Esophagus mucosa (tissue), 1 donor: ENCODE results near the gene CELSR1. TPM values are rescaled to one million over a fixed set of nuclear protein-coding genes. Genes with fewer than 3 reads are reported as not detected.

Source experiments
- ATAC-seq: fragments of 200-7000 bp; cut with Tn5 transposase; one replicate; pipeline ENCODE4 v1.9.1; 2020
- total RNA-seq: library from RNA; stranded (reverse); gene quantifications from one replicate; pipeline ENCODE4 v1.2.4, GENCODE V29; 2023
- donor health status: DM: yes; HTN: yes; CAD: no.

CELSR1 gene
- total RNA-seq, 1 donor from 2014 or later, result 36.0 TPM

DNA sequence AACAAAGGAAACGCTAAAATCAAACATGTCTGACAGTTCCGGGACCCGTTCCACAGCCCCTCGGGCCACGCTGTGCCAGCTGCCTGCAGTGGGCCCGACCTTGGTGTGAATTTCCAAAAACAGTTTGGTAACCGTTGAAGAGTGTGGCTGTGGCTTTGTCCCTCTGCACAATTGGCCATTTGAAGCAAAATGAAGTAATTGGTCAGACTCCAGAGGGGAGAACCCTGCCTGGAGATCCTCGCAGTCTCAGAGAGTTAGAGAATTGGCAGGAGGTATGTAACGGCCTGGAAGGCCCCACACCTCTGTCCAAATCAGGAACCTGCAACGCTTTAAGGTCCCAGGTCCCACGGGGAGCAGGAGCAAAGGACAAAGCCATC is 175.6 kb downstream of the CELSR1 start:
- no peak for ATAC-seq

DNA sequence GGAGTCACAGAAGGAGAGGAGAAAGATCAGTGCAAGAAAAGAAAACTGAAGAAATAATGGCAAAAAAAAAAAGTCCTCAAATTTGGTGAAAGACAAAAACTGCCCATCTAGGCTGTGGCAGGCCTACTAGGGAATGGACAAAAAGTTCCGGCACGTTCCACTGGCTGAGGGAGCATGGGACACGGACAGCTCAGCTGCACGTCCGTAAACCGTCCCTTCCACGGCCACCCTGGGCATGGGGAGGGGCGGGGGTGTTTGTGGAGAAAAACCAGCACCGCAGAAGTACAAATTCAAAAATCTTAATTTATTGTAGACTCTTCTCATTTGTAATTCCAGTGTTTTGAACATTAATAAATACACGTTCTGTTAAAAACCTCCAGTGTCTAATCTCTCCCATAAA is 176.5 kb downstream of the CELSR1 start:
- no peak for ATAC-seq

DNA sequence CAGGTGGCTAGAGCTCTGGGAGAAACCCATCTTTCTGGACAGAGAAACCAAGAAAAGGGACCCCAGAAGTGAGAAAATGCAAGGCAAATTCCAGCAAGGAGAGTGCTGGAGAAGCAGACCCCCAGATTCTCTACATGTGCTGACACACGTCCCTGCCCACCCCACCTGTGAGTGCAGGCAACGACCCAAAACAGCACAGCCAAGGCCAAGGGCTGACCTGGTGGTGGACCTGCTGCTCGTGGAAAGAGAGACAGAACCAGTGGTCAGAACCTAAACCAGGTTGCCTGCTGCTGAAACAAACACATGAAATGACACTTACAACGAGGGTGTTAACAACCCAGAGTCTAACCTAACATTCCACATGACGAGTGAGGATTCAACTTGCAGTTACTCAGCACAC is 177.3 kb downstream of the CELSR1 start:
- no peak for ATAC-seq

DNA sequence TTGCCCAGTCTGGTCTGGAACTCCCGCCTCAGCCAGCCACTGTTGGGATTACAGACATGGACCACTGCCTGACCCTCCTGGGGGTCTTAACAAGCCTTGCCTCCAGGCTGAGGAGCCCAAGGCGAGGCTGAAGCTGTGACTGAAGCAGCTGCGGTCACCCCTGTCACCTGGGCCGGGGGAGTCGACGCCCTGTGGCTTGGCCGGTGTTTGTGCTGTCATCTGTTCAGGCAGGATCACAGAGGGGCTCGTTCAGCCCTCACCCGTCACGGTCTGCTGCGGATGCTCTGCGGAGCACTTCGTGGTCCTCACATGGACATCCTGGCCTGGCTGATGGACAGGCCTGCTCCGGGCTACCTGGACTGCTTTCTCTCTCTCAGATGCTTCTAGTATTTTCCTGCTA is 178.1 kb downstream of the CELSR1 start:
- no peak for ATAC-seq

DNA sequence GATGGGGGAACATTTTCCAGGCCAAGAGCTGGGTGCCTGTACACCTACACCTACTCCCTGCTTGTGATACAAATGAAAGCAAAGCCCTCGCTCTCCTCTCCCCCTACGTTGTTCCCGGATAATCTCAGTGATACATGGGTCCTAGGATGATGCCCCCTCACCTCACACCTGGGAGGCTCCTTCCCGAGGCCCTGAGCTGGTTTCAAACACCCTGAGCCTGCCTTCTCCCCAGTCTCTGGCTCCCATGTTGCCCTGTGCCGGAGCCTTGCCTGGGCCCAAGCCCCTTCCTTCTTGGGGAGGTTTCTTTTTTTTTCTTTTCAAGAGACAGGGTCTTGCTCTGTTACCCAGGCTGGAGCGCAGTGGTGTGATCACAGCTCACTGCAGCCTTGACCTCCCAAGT is 178.7 kb downstream of the CELSR1 start:
- ATAC-seq, result no peak

DNA sequence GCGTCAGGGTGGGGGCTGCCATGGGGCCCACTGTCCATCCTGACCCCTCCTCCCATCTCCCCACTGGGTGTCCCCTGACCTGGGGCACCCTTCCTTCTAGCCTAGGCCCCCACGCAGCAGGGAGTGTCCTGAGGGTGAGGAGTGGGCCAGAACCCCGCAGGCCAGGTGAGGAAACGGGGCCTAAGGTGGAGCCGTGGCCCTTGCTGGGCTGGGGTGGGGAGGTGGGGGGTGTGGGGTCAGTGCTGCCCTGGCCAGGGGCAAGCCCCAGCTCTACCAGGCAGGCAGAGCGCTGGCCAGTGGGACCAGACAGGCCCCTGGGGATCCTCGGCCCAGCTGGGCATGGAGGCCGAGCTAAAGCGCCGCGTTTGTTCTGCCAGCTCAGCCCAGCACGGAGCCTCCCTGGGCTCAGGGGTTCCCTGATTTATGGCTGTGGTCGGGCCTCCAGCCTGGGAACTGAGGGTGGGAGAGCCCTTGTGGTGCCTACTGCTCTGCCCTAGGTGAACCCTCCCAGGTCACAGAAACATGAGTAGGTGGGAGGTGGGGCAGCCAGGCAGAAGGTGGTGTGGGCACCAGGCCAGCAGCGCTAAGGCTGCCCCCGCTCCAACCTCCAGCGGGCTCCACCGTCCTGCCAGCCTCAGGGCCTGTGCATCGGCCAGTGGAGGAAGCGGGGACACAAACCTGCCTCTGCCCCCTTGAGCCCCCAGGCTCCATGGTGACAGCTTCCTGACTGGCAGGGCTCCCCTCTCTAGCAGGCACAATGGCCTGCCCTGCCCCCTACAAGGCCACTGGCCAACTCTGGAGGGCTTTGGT is 179.5 kb downstream of the CELSR1 start:
- no peak for ATAC-seq

DNA sequence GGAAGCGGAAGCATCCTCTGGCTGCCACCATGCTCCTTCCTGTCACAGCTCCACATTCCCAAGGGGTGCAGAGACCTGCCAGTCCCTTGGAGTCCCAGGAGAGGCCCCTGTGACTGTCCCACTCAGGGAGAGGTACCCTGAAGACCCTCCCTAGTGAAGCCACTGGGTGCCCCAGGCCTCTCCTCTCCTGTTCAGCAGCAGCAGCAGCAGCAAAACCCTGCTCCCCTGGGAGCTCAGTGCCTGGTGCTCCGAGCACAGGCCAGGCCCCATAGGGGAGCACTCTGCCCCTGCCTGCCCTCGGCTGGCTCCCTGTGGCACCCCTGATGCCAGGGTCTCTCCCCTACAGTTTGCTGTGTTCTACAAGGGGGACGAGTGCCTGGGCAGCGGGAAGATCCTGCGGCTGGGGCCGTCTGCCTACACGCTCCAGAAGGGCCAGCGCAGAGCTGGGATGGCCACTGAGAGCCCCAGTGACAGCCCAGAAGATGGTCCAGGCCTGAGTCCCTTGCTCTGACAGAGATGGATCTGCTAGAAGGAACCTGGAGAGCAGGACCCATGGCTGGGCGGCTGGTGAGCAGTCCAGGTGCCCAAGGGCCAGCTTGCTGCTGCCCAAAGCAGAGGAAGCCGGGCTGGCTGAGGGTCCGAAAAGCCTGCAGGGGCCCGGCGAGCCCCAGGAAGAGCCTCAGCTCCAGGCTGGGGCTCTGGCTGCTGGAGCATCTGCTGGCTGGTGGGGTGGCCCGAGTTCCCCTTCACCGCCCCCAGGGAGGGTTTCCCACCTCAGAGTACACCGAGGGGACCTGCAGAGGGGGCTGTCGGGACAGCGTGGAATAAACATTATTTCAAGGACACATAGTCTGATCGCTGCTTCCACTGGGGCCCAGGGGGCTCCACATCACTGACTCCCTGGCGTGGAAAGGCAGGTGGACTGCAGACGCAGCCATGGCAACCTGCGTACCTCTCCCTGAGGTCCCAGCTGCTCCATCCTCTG is 180.6 kb downstream of the CELSR1 start:
- no peak for ATAC-seq

DNA sequence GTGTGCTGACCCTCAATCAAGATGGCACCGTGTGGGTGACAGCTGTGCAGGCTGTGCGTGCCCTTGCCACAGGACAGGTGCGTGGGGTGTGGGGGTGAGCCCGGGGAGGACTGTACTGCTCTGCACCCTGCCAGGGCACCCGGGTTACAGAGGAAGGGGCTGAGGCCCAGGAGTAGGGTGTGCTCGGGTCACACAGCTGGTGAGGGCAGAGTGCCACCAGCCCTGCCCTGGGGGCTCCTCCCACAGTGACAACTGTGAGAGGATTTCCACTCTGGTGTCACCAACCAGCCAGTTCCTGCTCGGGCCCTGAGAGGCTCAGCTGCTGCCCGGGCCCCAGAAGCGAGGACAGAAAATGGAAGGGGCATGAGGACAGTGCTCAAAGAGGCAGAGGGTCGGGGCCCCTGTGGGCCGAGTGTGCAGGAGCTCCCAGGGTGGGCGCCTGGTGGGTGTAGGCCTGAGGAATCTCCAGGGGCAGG is 181.4 kb downstream of the CELSR1 start:
- ATAC-seq, result peak; percentile 15

DNA sequence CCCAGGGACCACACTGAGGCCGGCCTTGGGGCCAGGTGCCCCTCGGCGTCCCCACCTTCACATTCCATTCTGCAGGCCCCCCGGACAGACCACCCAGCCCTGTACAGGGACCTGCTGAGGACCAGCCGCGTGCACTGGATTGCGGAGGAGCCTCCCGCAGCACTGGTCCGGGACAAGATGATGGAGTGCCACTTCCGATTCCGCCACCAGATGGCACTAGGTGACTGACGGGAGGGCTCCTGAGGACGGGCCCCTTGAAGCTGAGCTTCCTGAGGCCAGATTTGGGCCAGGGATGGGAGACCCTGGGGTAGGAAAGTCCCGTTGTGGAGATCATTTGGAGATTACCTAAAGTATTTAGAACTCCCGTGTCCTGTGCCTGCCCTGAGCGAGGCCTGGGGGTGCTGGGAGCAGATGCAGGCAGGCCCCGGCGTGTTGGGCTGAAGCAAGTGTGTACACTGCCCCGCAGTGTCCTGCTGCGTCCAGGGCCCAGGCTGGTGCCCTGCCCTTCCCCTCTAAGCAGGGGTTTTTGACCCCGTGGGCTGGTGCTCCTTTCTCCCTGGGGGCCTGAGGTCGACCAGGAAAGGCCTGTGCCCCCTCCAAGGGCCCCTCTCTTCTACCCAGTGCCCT is 181.9 kb downstream of the CELSR1 start:
- peak; percentile 36 for ATAC-seq

DNA sequence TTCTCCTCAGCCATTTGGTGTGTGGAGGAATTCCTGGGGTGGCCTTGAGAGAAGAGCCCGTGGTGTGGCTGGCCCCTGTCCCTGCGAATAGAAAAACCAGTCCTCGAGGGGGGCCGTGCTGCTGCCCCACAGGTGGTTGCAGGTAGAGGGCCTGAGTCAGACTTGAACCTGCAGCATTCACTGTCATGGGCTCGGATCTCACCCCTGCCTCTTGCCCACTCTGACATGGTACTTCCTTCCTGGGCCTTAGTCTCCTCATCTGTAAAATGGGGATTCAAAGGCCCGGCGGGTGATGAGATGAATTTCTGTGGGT is 182.5 kb downstream of the CELSR1 start:
- no peak for ATAC-seq

DNA sequence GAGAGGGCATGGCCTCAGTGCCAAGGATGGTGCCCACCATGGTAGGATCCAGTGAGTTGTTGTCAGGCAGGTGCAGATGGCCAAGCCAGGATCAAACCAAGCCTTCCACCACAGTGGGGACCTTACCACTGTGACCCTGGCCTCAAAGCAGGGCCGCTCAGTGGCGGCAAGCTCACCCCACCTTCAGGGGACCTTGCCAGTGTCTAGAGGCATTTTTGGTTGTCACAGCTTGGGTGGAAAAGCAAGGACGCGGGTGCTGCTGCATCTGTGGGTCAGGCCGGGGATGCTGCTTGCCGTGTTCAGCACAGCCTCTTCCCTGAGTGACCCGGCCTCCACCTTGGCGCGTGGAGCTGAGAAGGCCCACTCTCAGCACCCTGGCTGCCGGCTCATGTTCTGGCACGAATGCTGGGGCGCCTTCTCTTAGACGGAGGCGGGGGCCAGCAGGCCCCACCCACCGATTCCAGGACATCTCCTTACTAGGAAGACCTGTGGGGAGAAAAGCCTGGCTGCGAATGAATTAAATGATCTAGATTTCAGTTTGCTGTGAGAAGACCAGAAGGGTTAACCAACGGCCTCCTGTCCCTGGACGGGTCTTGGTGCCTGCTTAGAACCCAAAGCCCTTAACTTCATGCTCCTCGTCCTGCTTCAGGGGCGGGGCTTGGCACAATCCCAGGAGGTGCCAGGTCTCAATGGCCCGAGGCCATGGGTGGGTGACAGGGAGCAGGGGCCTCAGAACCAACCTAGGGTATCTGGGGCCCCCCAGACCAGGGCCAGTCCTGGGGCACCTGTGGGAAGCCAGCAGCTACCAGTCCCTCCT is 183.0 kb downstream of the CELSR1 start:
- ATAC-seq, result no peak

DNA sequence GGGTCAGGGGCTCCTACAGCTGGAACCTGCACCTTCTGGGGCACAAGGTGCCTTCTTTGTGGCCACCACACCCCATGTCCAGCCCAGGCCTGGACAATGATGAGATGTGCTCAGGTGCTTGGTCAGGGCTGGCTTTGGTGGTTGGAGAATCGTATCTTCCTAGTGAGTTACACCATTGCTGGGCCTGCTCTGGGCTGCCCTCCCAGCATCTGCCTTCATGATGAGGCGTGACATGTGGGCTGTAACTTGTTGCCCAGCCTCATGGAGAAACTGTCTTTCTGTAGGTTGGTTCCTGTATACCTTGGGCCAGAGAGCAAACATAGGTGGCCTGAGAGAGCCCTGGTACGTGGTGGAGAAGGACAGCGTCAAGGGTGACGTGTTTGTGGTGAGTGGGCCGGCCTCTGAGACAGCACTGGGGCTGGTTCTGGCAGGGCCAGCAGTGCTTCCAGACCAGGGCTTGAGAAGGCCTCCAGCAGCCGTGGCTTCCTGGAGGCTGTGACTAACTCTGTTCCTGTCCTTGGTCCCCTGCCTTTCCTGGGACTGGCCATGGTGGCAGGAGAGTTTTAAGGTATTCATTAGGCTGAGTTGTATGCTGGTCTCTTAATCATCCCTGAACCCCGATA is 183.8 kb downstream of the CELSR1 start:
- no peak for ATAC-seq

DNA sequence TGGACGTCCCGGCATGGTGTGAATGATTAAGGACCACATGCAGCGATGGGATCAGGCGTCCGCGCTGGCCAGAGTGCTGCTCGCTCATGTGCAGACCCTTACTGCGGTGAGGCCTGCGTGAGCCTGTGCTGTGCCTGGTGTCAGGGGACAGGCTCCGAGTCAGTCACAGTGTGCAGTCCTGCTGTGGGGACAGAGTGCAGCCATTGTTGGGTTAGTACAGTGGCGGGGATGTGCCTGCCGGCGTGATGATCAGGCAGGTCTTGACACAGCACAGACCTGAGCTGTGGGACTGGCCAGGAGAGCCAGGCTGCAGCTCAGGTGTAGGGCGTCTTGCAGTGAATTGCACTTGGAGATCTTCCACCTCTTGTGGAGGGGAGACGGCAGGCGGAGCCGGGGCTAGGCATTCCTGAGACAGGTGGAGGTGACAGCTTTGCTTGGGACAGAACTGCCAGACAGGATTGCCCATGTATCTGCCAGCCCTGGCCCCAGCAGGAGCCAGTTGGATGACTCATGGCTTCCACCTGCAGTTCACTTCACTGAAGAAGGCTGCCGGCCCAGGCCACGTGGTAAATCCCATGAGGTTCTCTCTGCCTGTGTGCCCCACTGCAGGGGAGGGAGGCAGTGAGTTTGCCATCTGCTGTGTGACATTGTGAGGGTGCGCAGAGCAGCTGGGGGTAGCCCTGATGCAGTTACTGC is 184.6 kb downstream of the CELSR1 start:
- peak; percentile 81 for ATAC-seq

DNA sequence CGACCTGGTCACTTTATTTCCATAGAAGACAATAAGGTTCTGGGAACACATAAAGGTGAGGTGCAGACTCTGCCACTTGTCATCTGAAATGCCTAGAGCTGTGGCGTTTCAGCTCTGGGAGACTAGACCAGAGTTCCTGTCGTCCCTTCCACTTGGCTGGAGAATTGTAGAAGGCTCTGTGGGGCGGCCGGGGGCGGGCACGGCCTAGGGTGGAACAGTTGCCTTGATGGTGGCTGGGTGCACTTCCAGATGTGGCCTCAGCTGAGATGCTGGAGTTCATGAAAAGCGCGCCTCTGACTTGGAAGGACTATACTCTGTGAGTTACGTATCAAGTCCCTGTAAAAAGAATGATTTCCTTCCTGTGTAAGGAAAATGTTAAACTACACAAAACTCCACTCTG is 185.1 kb downstream of the CELSR1 start:
- no peak for ATAC-seq

DNA sequence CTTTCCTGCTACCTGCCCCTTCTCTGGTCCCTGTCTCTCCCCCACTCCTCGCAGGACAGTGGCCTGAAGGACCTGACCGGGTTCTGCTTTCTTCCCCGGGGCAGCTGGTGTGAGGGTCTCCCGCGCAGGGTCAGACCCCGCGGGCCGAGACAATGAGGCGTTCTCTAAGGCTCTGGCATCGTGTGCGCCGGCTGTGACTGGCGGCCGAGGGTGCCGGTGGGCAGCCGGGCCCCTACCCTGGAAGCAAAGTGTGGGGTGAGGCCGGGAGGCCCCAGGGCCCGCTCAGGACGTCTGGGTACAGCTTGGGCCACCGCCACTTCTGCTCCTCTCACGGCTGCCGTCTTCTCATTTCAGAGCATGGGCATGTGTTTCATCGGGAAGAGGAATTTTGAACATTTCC is 185.7 kb downstream of the CELSR1 start:
- ATAC-seq, result no peak

DNA sequence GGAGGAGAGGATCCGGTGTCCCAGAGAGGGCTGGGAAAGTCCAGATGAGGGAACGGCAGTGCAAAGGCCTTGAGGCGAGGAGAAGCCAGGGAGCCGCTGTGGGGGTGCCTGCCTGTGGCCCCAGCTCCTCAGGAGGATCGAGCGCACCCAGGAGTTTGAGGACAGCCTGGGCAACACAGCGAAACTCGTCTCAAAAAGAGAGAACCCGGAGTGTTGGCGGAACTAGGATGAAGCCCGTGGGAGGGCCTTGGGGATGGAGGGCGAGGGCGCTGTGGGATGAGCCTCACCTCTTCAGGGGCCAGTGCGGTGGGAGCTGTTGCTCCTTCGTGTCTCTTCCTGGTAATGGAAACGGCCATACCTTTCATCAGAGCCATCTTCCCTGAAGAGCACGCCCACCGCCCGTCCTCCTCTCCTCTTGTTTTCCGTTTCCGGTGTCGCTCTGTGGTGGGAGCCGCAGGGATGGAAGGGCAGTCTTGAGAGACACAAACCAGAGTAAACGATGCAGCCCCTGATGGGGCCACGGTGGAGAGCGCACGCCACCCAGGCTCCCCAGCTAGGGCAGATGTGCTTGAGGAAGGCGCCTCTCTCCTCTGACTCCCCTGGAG is 186.2 kb downstream of the CELSR1 start:
- ATAC-seq, result no peak

DNA sequence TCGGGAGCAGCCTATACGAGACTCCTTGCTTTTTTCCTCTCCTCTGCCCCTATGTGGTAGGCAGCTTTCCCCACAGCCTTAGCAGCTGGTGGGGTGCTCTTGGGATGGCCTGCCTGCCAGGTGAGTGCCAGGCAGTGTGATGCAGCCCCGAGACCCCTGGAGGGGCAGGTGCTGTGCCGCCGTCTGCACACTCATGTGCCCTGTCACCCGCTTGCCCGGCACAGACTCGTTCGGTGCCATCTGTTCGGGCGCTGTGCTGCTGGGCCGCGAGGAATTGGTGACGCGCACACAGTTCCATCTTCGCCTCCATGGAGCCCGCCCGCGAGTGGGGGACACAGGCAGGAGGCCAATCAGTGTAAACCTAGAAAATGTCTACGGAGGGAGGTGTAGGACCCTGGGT is 186.8 kb downstream of the CELSR1 start:
- no peak for ATAC-seq

DNA sequence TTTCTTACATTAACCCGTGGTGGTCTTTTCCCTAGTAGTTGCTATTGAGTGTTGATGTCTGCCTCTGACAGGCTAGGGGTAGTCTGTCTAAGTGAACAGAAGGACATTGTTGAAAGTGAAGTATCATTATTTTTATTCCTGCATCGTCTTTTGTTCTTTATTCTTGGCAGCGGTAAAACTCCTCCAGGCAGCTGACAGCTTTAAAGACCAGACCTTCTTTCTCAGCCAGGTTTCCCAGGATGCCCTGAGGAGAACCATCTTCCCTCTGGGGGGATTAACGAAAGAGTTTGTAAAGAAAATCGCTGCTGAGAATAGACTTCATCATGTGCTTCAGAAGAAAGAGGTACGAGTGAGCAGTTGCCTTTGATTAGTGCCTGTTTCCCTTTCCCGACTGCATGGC is 187.3 kb downstream of the CELSR1 start:
- no peak for ATAC-seq

DNA sequence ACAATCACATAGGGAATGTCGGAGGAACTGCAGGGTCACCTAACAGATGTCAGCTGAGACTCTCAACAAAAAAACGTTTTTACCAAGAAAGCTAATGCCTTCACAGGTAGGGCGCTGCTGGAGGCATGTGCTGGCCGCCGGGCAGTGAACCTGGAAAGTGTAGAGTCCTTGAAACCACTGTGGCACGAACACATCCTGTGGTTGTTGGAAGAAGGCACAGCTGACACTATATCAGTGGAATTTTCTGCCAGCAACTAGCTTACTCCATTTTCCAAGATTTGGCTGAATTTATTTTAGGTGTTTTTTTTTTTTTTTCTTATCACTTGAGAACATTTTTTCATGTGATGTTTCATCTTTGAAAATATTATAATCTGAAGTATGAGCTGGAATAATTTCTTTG is 187.7 kb downstream of the CELSR1 start:
- ATAC-seq, result no peak

DNA sequence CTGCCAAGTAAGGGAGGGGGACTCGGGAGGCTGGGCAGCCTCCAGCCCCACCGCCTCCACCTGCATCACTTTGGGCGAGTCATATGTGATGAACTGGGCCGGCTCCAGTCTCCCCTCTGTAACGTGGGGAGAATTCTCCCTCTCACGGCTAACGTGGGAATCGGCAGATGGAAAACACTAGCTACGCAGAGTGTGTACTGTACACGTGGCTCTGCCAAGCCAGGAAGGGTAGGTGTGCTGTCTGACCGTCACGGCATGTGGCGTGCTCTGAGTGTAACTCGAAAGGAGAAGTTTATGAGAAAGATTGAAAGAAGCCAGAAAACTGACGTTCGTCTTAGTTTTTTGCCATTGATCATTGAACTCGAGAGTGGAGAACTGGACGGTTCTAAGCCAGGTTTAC is 188.2 kb downstream of the CELSR1 start:
- ATAC-seq, result no peak
